Activated CD4-positive, alpha-beta memory T cell treated with anti-CD3 and anti-CD28 coated beads for 36 hours (primary cell): Measurements from ENCODE around the gene AGA. TPM values are rescaled to one million over a fixed set of nuclear protein-coding genes. Genes with fewer than 3 reads are reported as not detected.
A peak's percentile ranks its signal among the peaks of the same experiment; 100 is the strongest.

Experiments used
- CTCF ChIA-PET: fragments of 350-600 bp; sonication (Branson Sonifier 250); formaldehyde crosslinking; loops from one replicate; lab custom pipeline; 2021; ENCODE audit warnings: antibody characterized with exemption, inconsistent platforms; lab: Charles Lee
- POLR2A ChIA-PET: fragments of 350-600 bp; sonication (Branson Sonifier 250); formaldehyde crosslinking; loops from one replicate; lab custom pipeline; 2021; ENCODE audit warnings: antibody characterized with exemption; lab: Charles Lee
- DNase-seq: peaks from one replicate; pipeline ENCODE4 v3.0.0-alpha.2; 2020
- H3K27ac Mint-ChIP-seq: one replicate; pipeline ENCODE4 v1.8.0; 2021; ENCODE audit warnings: mixed read lengths
- H3K27me3 Mint-ChIP-seq: one replicate; pipeline ENCODE4 v1.8.0; 2021; ENCODE audit warnings: mixed read lengths
- H3K36me3 Mint-ChIP-seq: one replicate; pipeline ENCODE4 v1.8.0; 2021; ENCODE audit warnings: mixed read lengths
- H3K4me1 Mint-ChIP-seq: one replicate; pipeline ENCODE4 v1.8.0; 2021; ENCODE audit warnings: low read depth, mixed read lengths
- H3K4me3 Mint-ChIP-seq: one replicate; pipeline ENCODE4 v1.8.0; 2021; ENCODE audit warnings: mild to moderate bottlenecking, mixed read lengths
- H3K9me3 Mint-ChIP-seq: one replicate; pipeline ENCODE4 v1.8.0; 2021; ENCODE audit warnings: mixed read lengths
- intact Hi-C: fragments of 100-400 bp; cut with micrococcal nuclease; formaldehyde crosslinking; loops from one replicate; pipeline ENCODE4 v1.15.1; 2023
- total RNA-seq, 2 experiments: library from RNA; stranded (reverse); gene quantifications; one replicate each; pipeline ENCODE4 v1.2.3, GENCODE V29; 2021

The AGA gene
- total RNA-seq, 2 experiments from 2014 or later, result 22.1 to 22.5 TPM

GRCh38 chr4:177404986-177405385 is 37.3 kb downstream of the AGA start:
- intact Hi-C loops, result no loop called here
- H3K9me3 Mint-ChIP-seq, result no peaks in the 10 kb centered on the region
- peaks cover 1% of the 10 kb centered on the region for H3K27me3 Mint-ChIP-seq
- DNase-seq, result no peak
- no peaks in the 10 kb centered on the region for H3K36me3 Mint-ChIP-seq
- peaks cover 31% of the 10 kb centered on the region for H3K4me1 Mint-ChIP-seq
- ChIA-PET POLR2A (no interaction called here), CTCF (interaction anchor here (1.0 kb wide), 1 partner anchor 12 kb away, joined by 3 read pairs; no protein-coding TSS in a partner anchor)
- no peak overlapping the region for H3K4me3 Mint-ChIP-seq
- H3K27ac Mint-ChIP-seq, result no peak overlapping the region

GRCh38 chr4:177404342-177404741 is 37.9 kb downstream of the AGA start:
- Mint-ChIP-seq H3K4me1 (peaks cover 36% of the 10 kb centered on the region), H3K9me3 (no peaks in the 10 kb centered on the region), H3K36me3 (no peaks in the 10 kb centered on the region), H3K4me3 (no peak overlapping the region), H3K27ac (no peak overlapping the region), H3K27me3 (peaks cover 1% of the 10 kb centered on the region)
- intact Hi-C loops, result no loop called here
- CTCF ChIA-PET, result interaction anchor here (0.6 kb wide), 1 partner anchor 93 kb away, joined by 3 read pairs; no protein-coding TSS in a partner anchor
- DNase-seq, result no peak
- POLR2A ChIA-PET, result no interaction called here

- H3K9me3 Mint-ChIP-seq, result no peaks in the 10 kb centered on the region
- intact Hi-C loops, result loop anchor here (1.0 kb wide), 2 partner anchors 39 to 94 kb away; partner anchors contain the start of genes AGA and NEIL3
- DNase-seq, result no peak
- POLR2A ChIA-PET, result interaction anchor here (1.2 kb wide), 1 partner anchor 39 kb away, joined by 3 read pairs; no protein-coding TSS in a partner anchor
- peaks cover 1% of the 10 kb centered on the region for H3K27me3 Mint-ChIP-seq
- no peaks in the 10 kb centered on the region for H3K36me3 Mint-ChIP-seq
- CTCF ChIA-PET, result no interaction called here
- no peak overlapping the region for H3K4me3 Mint-ChIP-seq
- no peak overlapping the region for H3K27ac Mint-ChIP-seq
- H3K4me1 Mint-ChIP-seq, result peaks cover 36% of the 10 kb centered on the region
Measured at GRCh38 chr4:177403746-177404145, 38.5 kb downstream of the AGA start.

GRCh38 chr4:177401658-177402273 is 40.5 kb downstream of the AGA start:
- Mint-ChIP-seq H3K27me3 (peaks cover 1% of the 10 kb centered on the region), H3K4me1 (peaks cover 36% of the 10 kb centered on the region), H3K36me3 (no peaks in the 10 kb centered on the region), H3K9me3 (no peaks in the 10 kb centered on the region), H3K4me3 (no peak overlapping the region), H3K27ac (peak overlapping the region; percentile 23)
- intact Hi-C loops, result no loop called here
- POLR2A ChIA-PET, result no interaction called here
- DNase-seq, result no peak
- CTCF ChIA-PET, result no interaction called here

GRCh38 chr4:177400030-177400429 is 42.2 kb downstream of the AGA start:
- Mint-ChIP-seq H3K4me3 (no peak overlapping the region), H3K27ac (peak overlapping the region; percentile 30), H3K27me3 (no peaks in the 10 kb centered on the region), H3K36me3 (no peaks in the 10 kb centered on the region), H3K9me3 (no peaks in the 10 kb centered on the region), H3K4me1 (peaks cover 36% of the 10 kb centered on the region)
- ChIA-PET POLR2A (no interaction called here), CTCF (no interaction called here)
- intact Hi-C loops, result no loop called here
- no peak for DNase-seq

- Mint-ChIP-seq H3K9me3 (no peaks in the 10 kb centered on the region), H3K27ac (no peak overlapping the region), H3K4me1 (peaks cover 29% of the 10 kb centered on the region), H3K4me3 (no peak overlapping the region), H3K27me3 (no peaks in the 10 kb centered on the region), H3K36me3 (no peaks in the 10 kb centered on the region)
- POLR2A ChIA-PET, result no interaction called here
- intact Hi-C loops, result no loop called here
- DNase-seq, result no peak
- CTCF ChIA-PET, result no interaction called here
Measured at GRCh38 chr4:177396352-177396751, 45.9 kb downstream of the AGA start.

- POLR2A ChIA-PET, result no interaction called here
- H3K4me3 Mint-ChIP-seq, result no peak overlapping the region
Measured at GRCh38 chr4:177393236-177393635, 49.0 kb downstream of the AGA start.

GRCh38 chr4:177391953-177392352 is 50.3 kb downstream of the AGA start:
- CTCF ChIA-PET, result interaction anchor here (0.9 kb wide), 1 partner anchor 11 kb away, joined by 3 read pairs; no protein-coding TSS in a partner anchor
- H3K9me3 Mint-ChIP-seq, result no peaks in the 10 kb centered on the region
- no peak overlapping the region for H3K4me3 Mint-ChIP-seq
- H3K27me3 Mint-ChIP-seq, result no peaks in the 10 kb centered on the region
- DNase-seq, result no peak
- POLR2A ChIA-PET, result no interaction called here
- H3K36me3 Mint-ChIP-seq, result no peaks in the 10 kb centered on the region
- intact Hi-C loops, result no loop called here
- peaks cover 13% of the 10 kb centered on the region for H3K4me1 Mint-ChIP-seq
- H3K27ac Mint-ChIP-seq, result no peak overlapping the region

More at GRCh38 chr4:177393236-177393635, 49.0 kb downstream of the AGA start:
- CTCF ChIA-PET, result interaction anchor here (0.7 to 1.0 kb wide), 2 partner anchors 10 to 12 kb away, joined by 3 read pairs; no protein-coding TSS in a partner anchor
- DNase-seq, result peak; percentile 27
- Mint-ChIP-seq H3K36me3 (no peaks in the 10 kb centered on the region), H3K27me3 (no peaks in the 10 kb centered on the region), H3K9me3 (no peaks in the 10 kb centered on the region), H3K27ac (no peak overlapping the region), H3K4me1 (peaks cover 13% of the 10 kb centered on the region)
- intact Hi-C loops, result no loop called here

- DNase-seq, result no peak
- no peak overlapping the region for H3K4me3 Mint-ChIP-seq
- no peaks in the 10 kb centered on the region for H3K9me3 Mint-ChIP-seq
- H3K27me3 Mint-ChIP-seq, result no peaks in the 10 kb centered on the region
- H3K4me1 Mint-ChIP-seq, result peaks cover 13% of the 10 kb centered on the region
- H3K27ac Mint-ChIP-seq, result no peak overlapping the region
- H3K36me3 Mint-ChIP-seq, result no peaks in the 10 kb centered on the region
- CTCF ChIA-PET, result interaction anchor here (0.9 kb wide), 1 partner anchor 10 kb away, joined by 3 read pairs; no protein-coding TSS in a partner anchor
- intact Hi-C loops, result no loop called here
- POLR2A ChIA-PET, result no interaction called here
Measured at GRCh38 chr4:177391287-177391686, 51.0 kb downstream of the AGA start.

- Mint-ChIP-seq H3K4me1 (no peaks in the 10 kb centered on the region), H3K9me3 (no peaks in the 10 kb centered on the region), H3K27ac (no peak overlapping the region), H3K36me3 (no peaks in the 10 kb centered on the region), H3K27me3 (peaks cover 4% of the 10 kb centered on the region), H3K4me3 (no peak overlapping the region)
- intact Hi-C loops, result no loop called here
- ChIA-PET CTCF (interaction anchor here (1.2 kb wide), 1 partner anchor 136 kb away, joined by 3 read pairs; no protein-coding TSS in a partner anchor), POLR2A (no interaction called here)
- no peak for DNase-seq
Measured at GRCh38 chr4:177386278-177386815, 55.9 kb downstream of the AGA start.

GRCh38 chr4:177385576-177386277 is 56.5 kb downstream of the AGA start:
- CTCF ChIA-PET, result interaction anchor here (1.2 kb wide), 1 partner anchor 136 kb away, joined by 3 read pairs; no protein-coding TSS in a partner anchor
- intact Hi-C loops, result no loop called here
- DNase-seq, result no peak

GRCh38 chr4:177384856-177385397 is 57.3 kb downstream of the AGA start:
- intact Hi-C loops, result no loop called here
- CTCF ChIA-PET, result no interaction called here
- H3K27me3 Mint-ChIP-seq, result peaks cover 4% of the 10 kb centered on the region
- no peaks in the 10 kb centered on the region for H3K9me3 Mint-ChIP-seq
- POLR2A ChIA-PET, result no interaction called here
- H3K27ac Mint-ChIP-seq, result no peak overlapping the region
- H3K4me1 Mint-ChIP-seq, result no peaks in the 10 kb centered on the region
- no peak for DNase-seq
- H3K4me3 Mint-ChIP-seq, result no peak overlapping the region
- no peaks in the 10 kb centered on the region for H3K36me3 Mint-ChIP-seq

More at GRCh38 chr4:177385576-177386277, 56.5 kb downstream of the AGA start:
- no peak overlapping the region for H3K27ac Mint-ChIP-seq
- H3K36me3 Mint-ChIP-seq, result no peaks in the 10 kb centered on the region
- POLR2A ChIA-PET, result no interaction called here
- H3K4me3 Mint-ChIP-seq, result no peak overlapping the region
- H3K9me3 Mint-ChIP-seq, result no peaks in the 10 kb centered on the region
- no peaks in the 10 kb centered on the region for H3K4me1 Mint-ChIP-seq
- H3K27me3 Mint-ChIP-seq, result peaks cover 4% of the 10 kb centered on the region
